Upper lobe of left lung (tissue), 4 donors: ENCODE results near the gene PBX3.

Source experiments
- CTCF ChIP-seq, 6 experiments: fragments of 450-650 bp in 4 of 6; fragments of 200-600 bp in 2 of 6; sonication (generic) in 2 of 6; IDR thresholded peaks; one replicate each; pipeline ENCODE4 v1.5.1; 2016 to 2019; ENCODE audit warnings: antibody characterized with exemption in 6 of 6
- EP300 ChIP-seq, 4 donors: sonication (generic); formaldehyde crosslinking; IDR thresholded peaks; one replicate each; pipeline ENCODE4 v1.5.1; 2017; ENCODE audit warnings: antibody characterized with exemption in 4 of 4, control low read depth in 2 of 4
- POLR2A ChIP-seq, 4 donors: fragments of 450-650 bp; IDR thresholded peaks; one replicate each; pipeline ENCODE4 v1.5.1; 2016 to 2017; ENCODE audit warnings: antibody characterized with exemption in 4 of 4, mild to moderate bottlenecking in 2 of 4
- POLR2AphosphoS5 ChIP-seq, 2 donors: sonication (generic); formaldehyde crosslinking; IDR thresholded peaks; one replicate each; pipeline ENCODE4 v1.5.1; 2017; ENCODE audit warnings: antibody characterized with exemption in 2 of 2

GRCh38 chr9:125845271-125845808 lies 98.2 kb downstream of the PBX3 start:
- TF ChIP-seq CTCF (IDR thresholded peaks at IDR 0.05), result no peak
- no peak for TF ChIP-seq POLR2AphosphoS5 (IDR thresholded peaks at IDR 0.05)
- no peak for TF ChIP-seq POLR2A (IDR thresholded peaks at IDR 0.05)
- TF ChIP-seq EP300 (IDR thresholded peaks at IDR 0.05), result no peak
